Right atrium auricular region (tissue), 2 donors: ENCODE measurements around the gene TPPP2. TPM values are rescaled to one million over a fixed set of nuclear protein-coding genes. Genes with fewer than 3 reads are reported as not detected.
"Not testable (repeated sequence)": the region's sequence is repeated elsewhere in the genome, so short reads cannot be mapped to it uniquely, and the experiment has no call there.

Source experiments
- DNase-seq: peaks from one replicate; pipeline ENCODE4 v3.0.0-alpha.2; 2019; ENCODE audit warnings: low spot score
- H3K27ac ChIP-seq, 2 donors: fragments of 200-600 bp; sonication (generic); 1 replicate in 1 of 2; 2 replicates in 1 of 2; pipeline ENCODE4 v1.5.1; 2016 to 2019
- H3K27me3 ChIP-seq, 2 donors: fragments of 200-600 bp; sonication (generic); one replicate each; pipeline versions ENCODE4 v1.5.1 to v1.6.0; 2017 to 2019
- H3K36me3 ChIP-seq: fragments of 200-600 bp; sonication (generic); one replicate; pipeline ENCODE4 v1.5.1; 2016
- H3K4me1 ChIP-seq, 2 donors: fragments of 200-600 bp; sonication (generic); one replicate each; pipeline versions ENCODE4 v1.5.1 to v1.6.0; 2017 to 2019
- H3K4me3 ChIP-seq, 2 donors: fragments of 200-600 bp; sonication (generic); 1 replicate in 1 of 2; 2 replicates in 1 of 2; pipeline ENCODE4 v1.5.1; 2017 to 2019; ENCODE audit warnings: mild to moderate bottlenecking in 1 of 2, moderate library complexity in 1 of 2
- H3K9me3 ChIP-seq, 2 donors: fragments of 200-600 bp; sonication (generic); one replicate each; pipeline ENCODE4 v1.5.1; 2019
- total RNA-seq, 2 donors: library from RNA; depleted of rRNA; stranded (reverse); fragments of >200 nt; gene quantifications; one replicate each; pipeline ENCODE4 v1.1.0, GENCODE V29; 2016
- TF ChIP-seq, protein P1 (sequence below), 2 donors: fragments of 200-600 bp; sonication (generic); IDR thresholded peaks; one replicate each; pipeline ENCODE4 v1.5.1; 2019; ENCODE audit warnings: antibody characterized with exemption in 2 of 2

The TPPP2 gene
- total RNA-seq, 2 donors from 2014 or later, result 0.86 TPM; not detected in 1

DNA sequence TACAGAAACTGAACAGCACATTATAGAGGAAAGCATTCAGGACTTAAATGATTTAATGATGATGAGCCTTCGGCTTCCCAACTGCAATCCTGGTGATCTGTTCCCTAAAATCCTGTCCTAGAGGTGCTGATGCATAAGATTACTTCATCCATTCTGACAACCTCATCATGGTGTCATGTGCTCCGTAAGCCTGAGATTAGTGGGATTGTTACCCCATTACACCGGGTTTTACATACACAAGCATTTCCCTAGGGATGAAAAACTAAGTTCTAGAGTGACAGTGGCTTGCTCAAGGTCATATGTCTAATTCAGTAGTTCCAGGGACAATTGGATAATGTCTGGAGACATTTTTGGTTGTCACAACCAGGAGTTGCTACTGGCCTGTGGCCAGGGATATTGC lies 7.1 kb downstream of the TPPP2 start:
- Histone ChIP-seq H3K36me3 (no peaks in the 10 kb centered on the region), H3K27ac (peak overlapping the region in 1 of 2 donors; percentile 23), H3K27me3 (no peaks in the 10 kb centered on the region), H3K9me3 (no peaks in the 10 kb centered on the region), H3K4me1 (peaks cover 0 to 23% of the 10 kb centered on the region in 2 donors), H3K4me3 (no peak overlapping the region)
- TF ChIP-seq, protein P1, sequence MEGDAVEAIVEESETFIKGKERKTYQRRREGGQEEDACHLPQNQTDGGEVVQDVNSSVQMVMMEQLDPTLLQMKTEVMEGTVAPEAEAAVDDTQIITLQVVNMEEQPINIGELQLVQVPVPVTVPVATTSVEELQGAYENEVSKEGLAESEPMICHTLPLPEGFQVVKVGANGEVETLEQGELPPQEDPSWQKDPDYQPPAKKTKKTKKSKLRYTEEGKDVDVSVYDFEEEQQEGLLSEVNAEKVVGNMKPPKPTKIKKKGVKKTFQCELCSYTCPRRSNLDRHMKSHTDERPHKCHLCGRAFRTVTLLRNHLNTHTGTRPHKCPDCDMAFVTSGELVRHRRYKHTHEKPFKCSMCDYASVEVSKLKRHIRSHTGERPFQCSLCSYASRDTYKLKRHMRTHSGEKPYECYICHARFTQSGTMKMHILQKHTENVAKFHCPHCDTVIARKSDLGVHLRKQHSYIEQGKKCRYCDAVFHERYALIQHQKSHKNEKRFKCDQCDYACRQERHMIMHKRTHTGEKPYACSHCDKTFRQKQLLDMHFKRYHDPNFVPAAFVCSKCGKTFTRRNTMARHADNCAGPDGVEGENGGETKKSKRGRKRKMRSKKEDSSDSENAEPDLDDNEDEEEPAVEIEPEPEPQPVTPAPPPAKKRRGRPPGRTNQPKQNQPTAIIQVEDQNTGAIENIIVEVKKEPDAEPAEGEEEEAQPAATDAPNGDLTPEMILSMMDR (IDR thresholded peaks at IDR 0.05), result no peak
- DNase-seq, result no peak

DNA sequence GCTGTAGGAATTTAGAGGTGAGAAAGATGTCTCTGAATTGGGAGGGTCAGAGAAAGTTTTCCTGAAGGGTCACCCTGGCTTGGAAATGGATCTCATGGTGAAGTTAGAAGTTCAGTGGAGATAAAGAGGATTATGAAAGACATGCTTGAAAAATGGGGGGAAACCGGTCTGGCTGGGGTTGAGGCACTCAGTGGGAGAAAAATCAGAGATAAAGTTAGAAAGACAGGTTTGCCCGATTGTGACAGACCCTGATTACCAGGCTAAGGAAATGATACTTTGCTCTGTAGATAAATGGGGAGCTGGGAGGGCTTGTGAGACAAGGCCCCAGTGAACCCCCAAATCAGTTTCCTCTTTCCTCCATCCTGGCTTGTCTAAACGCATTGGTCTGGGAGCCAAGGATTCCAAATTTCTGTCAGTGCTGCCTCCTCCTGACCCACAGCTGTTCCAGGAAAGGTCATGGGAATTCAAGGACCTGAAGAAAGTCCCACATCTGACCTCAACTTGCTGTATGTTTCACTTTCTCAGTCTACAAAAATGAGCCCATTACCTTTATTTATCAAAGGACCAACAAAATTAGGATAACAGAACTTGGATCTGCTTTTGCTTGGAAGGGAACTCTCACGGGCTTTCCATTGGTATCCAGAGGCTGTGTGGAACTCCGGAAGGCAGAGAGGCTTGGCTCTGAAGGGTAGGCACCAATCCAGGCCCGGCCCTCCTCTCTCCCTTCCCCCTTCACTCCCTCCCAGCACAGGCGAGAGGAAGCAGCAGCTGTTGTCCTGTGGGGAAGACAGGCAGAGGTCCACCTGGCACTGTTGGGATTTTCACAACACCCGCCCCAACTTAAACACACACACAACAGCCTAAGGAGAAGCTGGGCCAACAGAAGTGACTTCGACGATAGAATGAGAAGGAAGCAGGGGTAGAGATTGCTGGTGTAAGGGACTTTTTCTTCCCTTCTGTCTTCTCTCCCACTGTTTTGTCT lies 8.7 kb downstream of the TPPP2 start:
- no peaks in the 10 kb centered on the region for H3K9me3 ChIP-seq
- TF ChIP-seq, protein P1 (IDR thresholded peaks at IDR 0.05), result no peak
- H3K4me1 ChIP-seq, result peaks cover 0 to 36% of the 10 kb centered on the region in 2 donors
- H3K4me3 ChIP-seq, result no peak overlapping the region
- DNase-seq, result peak; percentile 90
- no peaks in the 10 kb centered on the region for H3K27me3 ChIP-seq
- H3K27ac ChIP-seq, result peak overlapping the region; percentile 67 to 80
- H3K36me3 ChIP-seq, result no peaks in the 10 kb centered on the region

DNA sequence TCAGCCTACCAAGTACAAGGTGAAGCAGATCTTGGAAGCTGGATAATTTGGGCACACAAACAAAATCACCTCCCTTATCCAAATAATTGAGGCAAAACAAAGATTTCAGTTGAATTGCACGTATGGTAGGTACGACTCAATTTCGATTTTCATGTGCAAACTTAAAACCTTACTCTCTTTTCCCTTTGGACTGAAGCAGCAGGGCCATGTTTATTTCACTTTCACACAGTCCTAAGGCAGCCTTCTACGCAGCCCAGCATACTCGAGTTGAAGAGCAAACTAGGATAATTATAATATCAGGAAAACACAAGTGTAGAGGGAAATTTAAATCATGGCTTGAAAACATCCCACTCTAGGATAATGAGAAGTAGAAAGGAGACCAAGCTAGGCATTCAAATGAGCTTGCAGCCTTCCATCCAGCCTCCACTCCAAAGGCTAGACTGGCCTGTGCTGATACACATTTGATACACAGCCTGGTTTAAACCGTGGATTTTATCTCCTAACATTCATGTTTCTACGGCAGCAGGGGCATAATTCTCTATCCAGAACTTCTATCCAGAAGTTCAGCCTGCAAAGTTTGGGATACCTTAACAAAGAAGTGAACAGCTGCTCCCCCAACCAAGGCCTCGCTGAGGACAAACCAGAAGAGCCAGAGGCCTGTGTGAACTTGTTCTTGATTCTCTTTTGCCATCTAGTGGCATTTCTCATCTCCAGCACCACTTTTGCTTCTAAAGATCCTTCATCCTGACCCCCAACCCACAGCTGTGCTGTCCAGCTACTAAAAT lies 9.8 kb downstream of the TPPP2 start:
- no peaks in the 10 kb centered on the region for H3K27me3 ChIP-seq
- TF ChIP-seq, protein P1 (IDR thresholded peaks at IDR 0.05), result peak; percentile 46 to 83
- H3K4me3 ChIP-seq, result no peak overlapping the region
- peak overlapping the region; percentile 67 to 80 for H3K27ac ChIP-seq
- H3K4me1 ChIP-seq, result peaks cover 0 to 43% of the 10 kb centered on the region in 2 donors
- no peaks in the 10 kb centered on the region for H3K36me3 ChIP-seq
- H3K9me3 ChIP-seq, result no peaks in the 10 kb centered on the region
- no peak for DNase-seq

DNA sequence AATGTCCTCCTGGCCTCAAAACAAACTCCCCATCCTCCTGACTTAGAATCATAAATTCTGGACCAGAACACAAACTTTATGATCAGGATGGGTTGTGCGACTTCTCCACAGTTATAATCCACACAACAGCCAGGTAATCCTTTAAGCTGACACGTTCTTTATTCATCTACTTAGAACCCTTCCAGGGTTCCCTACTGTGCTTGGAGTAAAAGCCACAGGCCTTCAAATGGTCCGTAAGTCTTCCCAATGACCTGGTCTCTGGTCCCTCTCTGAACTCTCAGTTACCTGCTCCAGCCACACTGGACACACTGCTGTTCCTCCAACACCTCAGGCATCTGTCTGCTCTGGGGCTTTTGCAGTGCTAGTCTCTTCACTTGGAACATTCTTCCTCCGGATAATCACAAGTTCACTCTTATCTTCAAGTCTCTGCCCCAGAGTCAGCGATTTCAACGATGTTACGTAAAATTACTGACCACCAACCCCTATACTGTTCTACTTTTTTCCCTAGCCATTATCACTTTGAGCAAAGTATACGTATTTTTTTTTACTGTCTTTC lies 10.4 kb downstream of the TPPP2 start:
- no peak for DNase-seq
- Histone ChIP-seq H3K27me3 (no peaks in the 10 kb centered on the region), H3K4me3 (no peak overlapping the region), H3K4me1 (peaks cover 0 to 43% of the 10 kb centered on the region in 2 donors), H3K36me3 (no peaks in the 10 kb centered on the region), H3K9me3 (no peaks in the 10 kb centered on the region), H3K27ac (no peak overlapping the region)
- TF ChIP-seq, protein P1 (IDR thresholded peaks at IDR 0.05), result no peak

DNA sequence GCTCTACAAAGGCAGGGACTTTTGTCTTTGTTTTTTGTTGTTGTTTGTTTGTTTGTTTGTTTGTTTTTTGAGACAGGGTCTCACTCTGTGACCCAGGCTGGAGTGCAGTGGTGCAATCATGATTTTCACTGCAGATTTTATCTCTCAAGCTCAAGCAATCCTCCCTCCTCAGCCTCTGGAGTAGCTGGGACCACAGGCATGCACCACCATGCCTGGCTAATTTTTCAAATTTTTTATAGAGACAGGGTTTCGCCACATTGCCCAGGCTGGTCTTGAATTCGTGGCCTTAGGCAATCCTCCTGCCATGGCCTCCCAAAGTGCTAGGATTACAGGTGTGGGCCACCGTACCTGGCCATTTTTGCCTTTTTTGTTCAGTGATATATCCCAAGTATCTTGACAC lies 10.9 kb downstream of the TPPP2 start:
- not testable (repeated sequence) for H3K36me3 ChIP-seq, H3K27me3 ChIP-seq, H3K4me3 ChIP-seq, DNase-seq, H3K9me3 ChIP-seq, H3K27ac ChIP-seq
- H3K4me1 ChIP-seq, result peaks cover 0 to 43% of the 10 kb centered on the region in 2 donors
